ENCODE results near the gene PPFIBP1.

Gene PPFIBP1

GRCh38 chr12:27743601-27744000 lies 219.6 kb downstream of the PPFIBP1 start:
- peaks cover 5% of the 10 kb centered on the region for H3K79me2 ChIP-seq
- no peaks in the 10 kb centered on the region for H3K4me1 ChIP-seq
- H3K27ac ChIP-seq: no peak overlapping the region
- no peak overlapping the region for H3K4me2 ChIP-seq (ENCODE audit: low read length)
- H3K4me3 ChIP-seq (ENCODE audit: low read depth, low read length): no peak overlapping the region
- no peak overlapping the region for H2AFZ ChIP-seq
- no peaks in the 10 kb centered on the region for H3K9me3 ChIP-seq (ENCODE audit: control insufficient read depth, low read length)
- H3K9ac ChIP-seq: no peak overlapping the region
- no peaks in the 10 kb centered on the region for H3K27me3 ChIP-seq (ENCODE audit: control insufficient read depth, insufficient read depth, low read length)
- TF ChIP-seq, protein P1, sequence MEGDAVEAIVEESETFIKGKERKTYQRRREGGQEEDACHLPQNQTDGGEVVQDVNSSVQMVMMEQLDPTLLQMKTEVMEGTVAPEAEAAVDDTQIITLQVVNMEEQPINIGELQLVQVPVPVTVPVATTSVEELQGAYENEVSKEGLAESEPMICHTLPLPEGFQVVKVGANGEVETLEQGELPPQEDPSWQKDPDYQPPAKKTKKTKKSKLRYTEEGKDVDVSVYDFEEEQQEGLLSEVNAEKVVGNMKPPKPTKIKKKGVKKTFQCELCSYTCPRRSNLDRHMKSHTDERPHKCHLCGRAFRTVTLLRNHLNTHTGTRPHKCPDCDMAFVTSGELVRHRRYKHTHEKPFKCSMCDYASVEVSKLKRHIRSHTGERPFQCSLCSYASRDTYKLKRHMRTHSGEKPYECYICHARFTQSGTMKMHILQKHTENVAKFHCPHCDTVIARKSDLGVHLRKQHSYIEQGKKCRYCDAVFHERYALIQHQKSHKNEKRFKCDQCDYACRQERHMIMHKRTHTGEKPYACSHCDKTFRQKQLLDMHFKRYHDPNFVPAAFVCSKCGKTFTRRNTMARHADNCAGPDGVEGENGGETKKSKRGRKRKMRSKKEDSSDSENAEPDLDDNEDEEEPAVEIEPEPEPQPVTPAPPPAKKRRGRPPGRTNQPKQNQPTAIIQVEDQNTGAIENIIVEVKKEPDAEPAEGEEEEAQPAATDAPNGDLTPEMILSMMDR (IDR thresholded peaks at IDR 0.05): no peak
- H3K36me3 ChIP-seq (ENCODE audit: control insufficient read depth, insufficient read depth, low read length): no peaks in the 10 kb centered on the region
